ENCODE measurements around the gene NTM.

GRCh38 chr11:131787119-131787518, 416.7 kb downstream of the NTM start:
- TF ChIP-seq POLR2A (IDR thresholded peaks at IDR 0.05) (no peak), CTCF (IDR thresholded peaks at IDR 0.05) (no peak)

All from esophagus squamous epithelium (tissue), 4 donors.